ENCODE results near the gene STARD13. TPM values are rescaled to one million over a fixed set of nuclear protein-coding genes. Genes with fewer than 3 reads are reported as not detected.

STARD13 gene
- total RNA-seq, 2 experiments from 2014 or later = not detected

GRCh38 chr13:33265607-33266006 lies 19.9 kb downstream of the STARD13 start:
- DNase-seq (no peak), ATAC-seq (no peak)
- Mint-ChIP-seq H3K9me3 (ENCODE audit: insufficient read depth) (no peaks in the 10 kb centered on the region), H3K4me1 (ENCODE audit: low read depth) (no peaks in the 10 kb centered on the region), H3K27ac (no peak overlapping the region), H3K27me3 (ENCODE audit: low read depth) (peaks cover 5% of the 10 kb centered on the region), H3K4me3 (no peak overlapping the region), H3K36me3 (ENCODE audit: low read depth) (no peaks in the 10 kb centered on the region)
- ChIA-PET POLR2A (no interaction called here), CTCF (no interaction called here)

- POLR2A ChIA-PET = no interaction called here
- Mint-ChIP-seq H3K36me3 (ENCODE audit: low read depth) (no peaks in the 10 kb centered on the region), H3K27ac (no peak overlapping the region), H3K4me3 (no peak overlapping the region), H3K4me1 (ENCODE audit: low read depth) (no peaks in the 10 kb centered on the region), H3K27me3 (ENCODE audit: low read depth) (peaks cover 5% of the 10 kb centered on the region), H3K9me3 (ENCODE audit: insufficient read depth) (no peaks in the 10 kb centered on the region)
- no peak for ATAC-seq
- DNase-seq = no peak
- CTCF ChIA-PET = no interaction called here
Observed at GRCh38 chr13:33265133-33265532, 20.4 kb downstream of the STARD13 start.

- ChIA-PET CTCF (no interaction called here), POLR2A (no interaction called here)
- H3K4me3 Mint-ChIP-seq = no peak overlapping the region
- H3K27me3 Mint-ChIP-seq (ENCODE audit: low read depth) = peaks cover 5% of the 10 kb centered on the region
- H3K27ac Mint-ChIP-seq = no peak overlapping the region
- H3K4me1 Mint-ChIP-seq (ENCODE audit: low read depth) = no peaks in the 10 kb centered on the region
- DNase-seq (no peak), ATAC-seq (no peak)
- no peaks in the 10 kb centered on the region for H3K9me3 Mint-ChIP-seq (ENCODE audit: insufficient read depth)
- H3K36me3 Mint-ChIP-seq (ENCODE audit: low read depth) = no peaks in the 10 kb centered on the region
Observed at GRCh38 chr13:33264620-33264978, 21.0 kb downstream of the STARD13 start.

GRCh38 chr13:33263976-33264619 lies 21.5 kb downstream of the STARD13 start:
- H3K27ac Mint-ChIP-seq = no peak overlapping the region
- H3K27me3 Mint-ChIP-seq (ENCODE audit: low read depth) = peaks cover 5% of the 10 kb centered on the region
- DNase-seq = no peak
- ATAC-seq = no peak
- H3K4me1 Mint-ChIP-seq (ENCODE audit: low read depth) = no peaks in the 10 kb centered on the region
- ChIA-PET POLR2A (no interaction called here), CTCF (no interaction called here)
- no peak overlapping the region for H3K4me3 Mint-ChIP-seq
- H3K36me3 Mint-ChIP-seq (ENCODE audit: low read depth) = no peaks in the 10 kb centered on the region
- no peaks in the 10 kb centered on the region for H3K9me3 Mint-ChIP-seq (ENCODE audit: insufficient read depth)

- H3K36me3 Mint-ChIP-seq (ENCODE audit: low read depth) = no peaks in the 10 kb centered on the region
- ChIA-PET CTCF (no interaction called here), POLR2A (no interaction called here)
- DNase-seq (no peak), ATAC-seq (no peak)
- H3K9me3 Mint-ChIP-seq (ENCODE audit: insufficient read depth) = no peaks in the 10 kb centered on the region
- no peak overlapping the region for H3K4me3 Mint-ChIP-seq
- H3K4me1 Mint-ChIP-seq (ENCODE audit: low read depth) = no peaks in the 10 kb centered on the region
- peaks cover 5% of the 10 kb centered on the region for H3K27me3 Mint-ChIP-seq (ENCODE audit: low read depth)
- H3K27ac Mint-ChIP-seq = no peak overlapping the region
Observed at GRCh38 chr13:33263484-33263883, 22.1 kb downstream of the STARD13 start.

- DNase-seq (no peak), ATAC-seq (no peak)
- Mint-ChIP-seq H3K4me3 (no peak overlapping the region), H3K27me3 (ENCODE audit: low read depth) (peaks cover 5% of the 10 kb centered on the region), H3K4me1 (ENCODE audit: low read depth) (no peaks in the 10 kb centered on the region), H3K36me3 (ENCODE audit: low read depth) (no peaks in the 10 kb centered on the region), H3K27ac (no peak overlapping the region), H3K9me3 (ENCODE audit: insufficient read depth) (no peaks in the 10 kb centered on the region)
- CTCF ChIA-PET = no interaction called here
- POLR2A ChIA-PET = no interaction called here
Observed at GRCh38 chr13:33262997-33263396, 22.6 kb downstream of the STARD13 start.

- Mint-ChIP-seq H3K27ac (no peak overlapping the region), H3K36me3 (ENCODE audit: low read depth) (no peaks in the 10 kb centered on the region), H3K4me1 (ENCODE audit: low read depth) (no peaks in the 10 kb centered on the region), H3K27me3 (ENCODE audit: low read depth) (peaks cover 5% of the 10 kb centered on the region), H3K4me3 (no peak overlapping the region), H3K9me3 (ENCODE audit: insufficient read depth) (no peaks in the 10 kb centered on the region)
- no peak for DNase-seq
- ChIA-PET POLR2A (no interaction called here), CTCF (no interaction called here)
- no peak for ATAC-seq
Observed at GRCh38 chr13:33262594-33262993, 23.0 kb downstream of the STARD13 start.

- no peak overlapping the region for H3K27ac Mint-ChIP-seq
- ATAC-seq = no peak
- CTCF ChIA-PET = no interaction called here
- H3K4me1 Mint-ChIP-seq (ENCODE audit: low read depth) = no peaks in the 10 kb centered on the region
- POLR2A ChIA-PET = no interaction called here
- no peak overlapping the region for H3K4me3 Mint-ChIP-seq
- H3K36me3 Mint-ChIP-seq (ENCODE audit: low read depth) = no peaks in the 10 kb centered on the region
- no peaks in the 10 kb centered on the region for H3K9me3 Mint-ChIP-seq (ENCODE audit: insufficient read depth)
- no peak for DNase-seq
- H3K27me3 Mint-ChIP-seq (ENCODE audit: low read depth) = peaks cover 3% of the 10 kb centered on the region
Observed at GRCh38 chr13:33262062-33262487, 23.5 kb downstream of the STARD13 start.

- Mint-ChIP-seq H3K9me3 (ENCODE audit: insufficient read depth) (no peaks in the 10 kb centered on the region), H3K4me1 (ENCODE audit: low read depth) (no peaks in the 10 kb centered on the region), H3K27ac (no peak overlapping the region), H3K36me3 (ENCODE audit: low read depth) (no peaks in the 10 kb centered on the region), H3K4me3 (no peak overlapping the region), H3K27me3 (ENCODE audit: low read depth) (peaks cover 2% of the 10 kb centered on the region)
- ATAC-seq = no peak
- ChIA-PET CTCF (no interaction called here), POLR2A (no interaction called here)
- DNase-seq = no peak
Observed at GRCh38 chr13:33261387-33262061, 24.0 kb downstream of the STARD13 start.

GRCh38 chr13:33260168-33261098 lies 25.1 kb downstream of the STARD13 start:
- H3K27me3 Mint-ChIP-seq (ENCODE audit: low read depth) = no peaks in the 10 kb centered on the region
- no peaks in the 10 kb centered on the region for H3K36me3 Mint-ChIP-seq (ENCODE audit: low read depth)
- no peaks in the 10 kb centered on the region for H3K4me1 Mint-ChIP-seq (ENCODE audit: low read depth)
- no peaks in the 10 kb centered on the region for H3K9me3 Mint-ChIP-seq (ENCODE audit: insufficient read depth)
- ATAC-seq (no peak), DNase-seq (no peak)
- ChIA-PET POLR2A (no interaction called here), CTCF (no interaction called here)
- H3K27ac Mint-ChIP-seq = no peak overlapping the region
- no peak overlapping the region for H3K4me3 Mint-ChIP-seq

- ChIA-PET POLR2A (no interaction called here), CTCF (no interaction called here)
- H3K27me3 Mint-ChIP-seq (ENCODE audit: low read depth) = no peaks in the 10 kb centered on the region
- H3K27ac Mint-ChIP-seq = no peak overlapping the region
- no peaks in the 10 kb centered on the region for H3K36me3 Mint-ChIP-seq (ENCODE audit: low read depth)
- no peak for DNase-seq
- no peak for ATAC-seq
- H3K4me3 Mint-ChIP-seq = no peak overlapping the region
- no peaks in the 10 kb centered on the region for H3K4me1 Mint-ChIP-seq (ENCODE audit: low read depth)
- H3K9me3 Mint-ChIP-seq (ENCODE audit: insufficient read depth) = no peaks in the 10 kb centered on the region
Observed at GRCh38 chr13:33259296-33259695, 26.3 kb downstream of the STARD13 start.

- H3K4me3 Mint-ChIP-seq = no peak overlapping the region
- no peaks in the 10 kb centered on the region for H3K9me3 Mint-ChIP-seq (ENCODE audit: insufficient read depth)
- ChIA-PET POLR2A (no interaction called here), CTCF (no interaction called here)
- ATAC-seq = no peak
- DNase-seq = no peak
- no peaks in the 10 kb centered on the region for H3K27me3 Mint-ChIP-seq (ENCODE audit: low read depth)
- no peaks in the 10 kb centered on the region for H3K4me1 Mint-ChIP-seq (ENCODE audit: low read depth)
- no peaks in the 10 kb centered on the region for H3K36me3 Mint-ChIP-seq (ENCODE audit: low read depth)
- H3K27ac Mint-ChIP-seq = no peak overlapping the region
Observed at GRCh38 chr13:33258808-33259193, 26.8 kb downstream of the STARD13 start.
